K562 (cell line): Measurements from ENCODE around the gene GAS2L2. TPM values are rescaled to one million over a fixed set of nuclear protein-coding genes. Genes with fewer than 3 reads are reported as not detected.
A peak's percentile ranks its signal among the peaks of the same experiment; 100 is the strongest.

Source experiments
- ATAC-seq: fragments of 200-7000 bp; cut with Tn5 transposase; 3 replicates; pipeline ENCODE4 v1.9.1; 2020; ENCODE audit warnings: moderate library complexity
- BruUV-seq: library from RNA; stranded (reverse); fragments of 400-500 nt; replicated peaks from 2 replicates; lab custom pipeline; 2021; lab: Mats Ljungman, UMichigan
- CTCF ChIA-PET: fragments of 300-600 bp; formaldehyde crosslinking; extraction: SDS; loops from one replicate; lab custom pipeline; 2021; ENCODE audit warnings: low intra/inter-chr PET ratio; lab: Yijun Ruan, JAX
- POLR2A ChIA-PET: fragments of 300-600, 350-650 bp; sonication (Branson Sonifier 250); formaldehyde crosslinking; extraction: SDS; loops from one replicate; lab custom pipeline; 2021; ENCODE audit warnings: antibody characterized with exemption, inconsistent platforms; lab: Yijun Ruan, JAX
- DNase-seq, 4 experiments: peaks; one replicate each; pipeline versions ENCODE4 v3.0.0 to v3.0.0-alpha.2; 2011 to 2018; ENCODE audit warnings: low spot score in 3 of 4, mixed read lengths in 3 of 4; ENCODE audit errors: extremely low read depth in 1 of 4
- FAIRE-seq: peaks from 2 replicates; lab custom pipeline; 2011; peaks lifted over from hg19 to GRCh38; lab: Jason Lieb, UNC
- H2AFZ ChIP-seq: 2 replicates; pipeline ENCODE4 v1.6.0; 2011; ENCODE audit warnings: low read depth, low read length, control low read depth, inconsistent platforms
- H3K27ac ChIP-seq: fragments of 200-600 bp; 3 replicates; pipeline ENCODE4 v1.8.0; 2011; ENCODE audit warnings: low read depth, mild to moderate bottlenecking, control low read depth, inconsistent platforms, low read length, moderate library complexity, mixed read lengths; ENCODE audit errors: extremely low read depth
- H3K27me3 ChIP-seq, 2 experiments: fragments of 300-600 bp in 1 of 2; 2 replicates in 1 of 2; 3 replicates in 1 of 2; pipeline versions ENCODE4 v1.6.0 to v1.8.0; 2011; ENCODE audit warnings: inconsistent platforms in 2 of 2, low read length in 2 of 2, mild to moderate bottlenecking in 1 of 2, mixed read lengths in 1 of 2, moderate library complexity in 1 of 2; ENCODE audit not compliant: control insufficient read depth in 2 of 2, insufficient read depth in 2 of 2
- H3K36me3 ChIP-seq: fragments of 300-600 bp; 3 replicates; pipeline ENCODE4 v1.8.0; 2011; ENCODE audit warnings: mild to moderate bottlenecking, low read length, inconsistent platforms; ENCODE audit not compliant: control insufficient read depth, insufficient read depth
- H3K4me1 ChIP-seq, 2 experiments: fragments of 200-600 bp in 1 of 2; replicated peaks in 1 of 2; 2 replicates in 1 of 2; 3 replicates in 1 of 2; pipeline versions ENCODE4 v1.5.1 to v1.8.0; 2011; ENCODE audit warnings: inconsistent platforms in 2 of 2, low read length in 2 of 2, mild to moderate bottlenecking in 1 of 2, mixed read lengths in 1 of 2, moderate library complexity in 1 of 2; ENCODE audit not compliant: control insufficient read depth in 2 of 2, insufficient read depth in 2 of 2
- H3K4me2 ChIP-seq: 2 replicates; pipeline ENCODE4 v1.6.1; 2011; ENCODE audit warnings: low read length, control low read depth, inconsistent platforms, mixed read lengths; ENCODE audit not compliant: insufficient read depth
- H3K4me3 ChIP-seq: fragments of 200-600 bp; sonication (generic), shearing (Covaris generic); 2 replicates; pipeline ENCODE4 v1.5.1; 2016; ENCODE audit warnings: control low read depth, inconsistent platforms
- H3K79me2 ChIP-seq: fragments of 200-600 bp; 3 replicates; pipeline ENCODE4 v1.8.0; 2011; ENCODE audit warnings: low read length, inconsistent platforms; ENCODE audit not compliant: control insufficient read depth, insufficient read depth
- H3K9ac ChIP-seq, 2 experiments: 2 replicates each; pipeline versions ENCODE4 v1.6.0 to v1.6.1; 2011; ENCODE audit warnings: low read depth in 2 of 2, low read length in 2 of 2, control low read depth in 1 of 2, inconsistent platforms in 1 of 2, mild to moderate bottlenecking in 1 of 2, mixed read lengths in 1 of 2; ENCODE audit not compliant: insufficient read depth in 1 of 2
- H3K9me1 ChIP-seq: one replicate; pipeline ENCODE4 v1.6.0; 2011; ENCODE audit warnings: inconsistent platforms, mild to moderate bottlenecking, low read length, moderate library complexity; ENCODE audit not compliant: control insufficient read depth, insufficient read depth
- H3K9me3 ChIP-seq: replicated peaks from 2 replicates; pipeline ENCODE4 v1.5.1; 2011; ENCODE audit warnings: low read depth, low read length, inconsistent platforms; ENCODE audit not compliant: control insufficient read depth, insufficient read depth
- H4K20me1 ChIP-seq: replicated peaks from 2 replicates; pipeline ENCODE4 v1.6.1; 2011; ENCODE audit warnings: low read length, inconsistent platforms, mixed read lengths; ENCODE audit not compliant: control insufficient read depth, insufficient read depth
- CHD1 ChIP-seq: fragments of 200-600 bp; sonication (generic); IDR thresholded peaks from one replicate; pipeline ENCODE4 v1.6.1; 2012; ENCODE audit warnings: mild to moderate bottlenecking, moderate library complexity, low read length, inconsistent platforms
- POLR2AphosphoS2 ChIP-seq: IDR thresholded peaks from 2 replicates; pipeline ENCODE4 v1.6.1; 2012; ENCODE audit warnings: low read length, improper control_type of control experiment
- RBM22 ChIP-seq: fragments of 200-400 bp; formaldehyde crosslinking; IDR thresholded peaks from 2 replicates; pipeline ENCODE4 v1.6.1; 2018; ENCODE audit warnings: low read length, low read depth; ENCODE audit not compliant: poor library complexity, severe bottlenecking
- SUPT5H ChIP-seq: fragments of 450-650 bp; IDR thresholded peaks from 2 replicates; pipeline ENCODE4 v1.6.1; 2016
- TEAD2 ChIP-seq: fragments of 450-650 bp; IDR thresholded peaks from 2 replicates; pipeline ENCODE4 v1.6.1; 2016; ENCODE audit warnings: missing genetic modification characterization, control low read depth, missing compliant biosample characterization
- ZNF184 ChIP-seq: sonication (generic); formaldehyde crosslinking; IDR thresholded peaks from 2 replicates; pipeline ENCODE4 v1.5.0; 2020; ENCODE audit warnings: missing genetic modification reagents
- ZNF384 ChIP-seq: IDR thresholded peaks from 2 replicates; pipeline ENCODE4 v1.6.1; 2012; ENCODE audit warnings: low read depth, low read length, improper control_type of control experiment
- WGBS: fragments of 100-300 bp; shearing (Covaris generic); methylation state at CpG from one replicate; pipeline ENCODE4 v1.1.6; 2016; ENCODE audit warnings: low coverage, mixed read lengths; ENCODE audit not compliant: insufficient coverage; ENCODE audit errors: missing lambda C conversion rate; 5-methylcytosine and 5-hydroxymethylcytosine counted together
- in situ Hi-C: fragments of 300-500 bp; cut with MboI; formaldehyde crosslinking; loops from 4 replicates; pipeline ENCODE4 v1.15.0; 2018; ENCODE audit warnings: inconsistent platforms, mixed read lengths
- intact Hi-C: fragments of 100-400 bp; cut with micrococcal nuclease; formaldehyde crosslinking; loops from 2 replicates; pipeline ENCODE4 v1.14.2; 2022
- polyA plus RNA-seq, 8 experiments: library from polyadenylated mRNA; depleted of rRNA in 4 of 8; stranded (reverse) in 5 of 8; unstranded in 3 of 8; fragments of >200 nt; fragmentation: Nextera tagmentation in 2 of 8; fragmentation: Illumina TruSeq in 1 of 8; extraction: Ambion mirVana in 2 of 8; extraction: Trizol in 1 of 8; gene quantifications; 2 replicates each; pipeline versions ENCODE4 v1.2.1 to v1.2.3, GENCODE V29; 2011 to 2014; ENCODE audit warnings: inconsistent platforms in 1 of 8, missing spikeins in 1 of 8
- total RNA-seq, 7 experiments: library from RNA; depleted of rRNA in 6 of 7; stranded (reverse); fragments of >200 nt in 6 of 7; fragmentation: Illumina TruSeq in 2 of 7; extraction: Trizol in 2 of 7; gene quantifications; 2 replicates each; pipeline versions ENCODE4 v1.2.1 to v1.2.3, GENCODE V29; 2011 to 2021; ENCODE audit warnings: low replicate concordance in 1 of 7

GAS2L2 gene
- total and polyA plus RNA-seq, 9 of the 15 experiments (the other 6 are each of a cell fraction or from before 2014, with no cell fraction given): not detected

- Histone ChIP-seq H3K9me3 (no peaks in the 10 kb centered on the region), H3K27me3 (peaks cover under 1 to 1% of the 10 kb centered on the region in 2 experiments; a peak in 3 of 5 replicates), H3K79me2 (no peaks in the 10 kb centered on the region), H3K4me1 (peaks cover 3 to 9% of the 10 kb centered on the region in 2 experiments; a peak in 3 of 5 replicates), H3K9ac (no peak overlapping the region), H3K9me1 (no peaks in the 10 kb centered on the region), H3K36me3 (peaks cover 54% of the 10 kb centered on the region), H3K27ac (no peak overlapping the region), H4K20me1 (no peaks in the 10 kb centered on the region; the same call in 1 of the 2 replicates), H2AFZ (no peak overlapping the region), H3K4me3 (no peak overlapping the region), H3K4me2 (no peak overlapping the region)
- DNase-seq: no peak
- in situ Hi-C loops: loop anchor here (25.0 kb wide), 1 partner anchor 1290 kb away; no protein-coding TSS in a partner anchor
- intact Hi-C loops: no loop called here
- POLR2A ChIA-PET: interaction anchor here (0.6 to 1.0 kb wide), 3 partner anchors 21 to 126 kb away, joined by 3 to 4 read pairs (median 3); no protein-coding TSS in a partner anchor
- TF ChIP-seq ZNF184 (CRISPR knock-in tag): no peak
- TF ChIP-seq POLR2AphosphoS2: 0 out of 2 replicates have a peak, but pooled peaks have one; percentile 6
- TF ChIP-seq ZNF384: no peak
- no peak for TF ChIP-seq TEAD2
- TF ChIP-seq CHD1: no peak
- 0 out of 2 replicates have a peak, but pooled peaks have one; percentile 30 for TF ChIP-seq SUPT5H
- no peak for TF ChIP-seq RBM22
- WGBS: 69% methylated on average over 5 of the region's 5 CpGs
- no TSS peak for BruUV-seq
- FAIRE-seq: no peak
- CTCF ChIA-PET: no interaction called here
- ATAC-seq: no peak
These were observed 26.0 kb downstream of the GAS2L2 start for GRCh38 chr17:35726953-35727460.
